VCaP (cell line): ENCODE measurements around the gene GPR35.
A peak's percentile ranks its signal among the peaks of the same experiment; 100 is the strongest.
"Not testable (repeated sequence)": the region's sequence is repeated elsewhere in the genome, so short reads cannot be mapped to it uniquely, and the experiment has no call there.

ENCODE experiments used
- H3K27ac ChIP-seq: fragments of 450-650 bp; 2 replicates; pipeline ENCODE4 v1.5.1; 2017
- TF ChIP-seq, protein P1 (sequence below): fragments of 450-650 bp; conservative IDR thresholded peaks from 2 replicates; pipeline ENCODE4 v1.5.1; 2017; ENCODE audit warnings: mild to moderate bottlenecking, moderate library complexity

GPR35 gene

DNA sequence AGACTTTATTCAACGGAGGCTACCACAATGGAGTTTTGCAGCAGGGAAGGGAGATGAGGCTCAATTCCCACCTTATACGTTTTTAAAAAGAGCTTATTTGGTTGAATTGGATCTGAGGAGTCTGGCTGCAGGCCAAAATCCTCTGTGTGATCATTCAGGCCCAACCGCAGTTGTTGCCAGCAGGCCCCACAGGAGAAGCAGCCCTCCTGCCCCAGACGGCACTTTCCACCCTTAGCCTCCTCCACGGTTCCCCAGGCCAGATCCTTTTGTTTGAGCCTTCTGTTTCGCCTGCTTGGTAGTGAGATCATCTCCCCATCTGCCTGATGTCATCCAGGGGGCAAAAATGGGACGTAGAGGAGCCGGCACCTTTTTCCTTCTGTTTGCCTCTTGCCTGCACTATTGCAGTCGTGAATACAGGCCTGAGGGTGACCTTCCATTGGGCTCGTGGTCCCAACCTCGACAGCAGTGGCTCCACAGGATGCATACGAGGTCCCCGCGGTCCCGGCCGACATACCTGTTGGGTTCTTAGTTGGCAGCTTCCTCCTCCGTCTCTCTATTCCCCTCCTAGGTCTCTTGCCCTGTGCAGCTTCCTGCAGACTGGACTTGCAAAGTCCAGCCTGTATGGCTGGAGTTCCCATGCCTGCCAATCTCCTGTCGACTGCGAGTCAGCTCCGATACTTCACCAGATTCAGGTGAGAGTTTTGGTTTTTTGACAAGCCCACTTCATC lies 9.3 kb upstream of the GPR35 start:
- peak overlapping the region; percentile 56 for H3K27ac ChIP-seq
- TF ChIP-seq, protein P1, sequence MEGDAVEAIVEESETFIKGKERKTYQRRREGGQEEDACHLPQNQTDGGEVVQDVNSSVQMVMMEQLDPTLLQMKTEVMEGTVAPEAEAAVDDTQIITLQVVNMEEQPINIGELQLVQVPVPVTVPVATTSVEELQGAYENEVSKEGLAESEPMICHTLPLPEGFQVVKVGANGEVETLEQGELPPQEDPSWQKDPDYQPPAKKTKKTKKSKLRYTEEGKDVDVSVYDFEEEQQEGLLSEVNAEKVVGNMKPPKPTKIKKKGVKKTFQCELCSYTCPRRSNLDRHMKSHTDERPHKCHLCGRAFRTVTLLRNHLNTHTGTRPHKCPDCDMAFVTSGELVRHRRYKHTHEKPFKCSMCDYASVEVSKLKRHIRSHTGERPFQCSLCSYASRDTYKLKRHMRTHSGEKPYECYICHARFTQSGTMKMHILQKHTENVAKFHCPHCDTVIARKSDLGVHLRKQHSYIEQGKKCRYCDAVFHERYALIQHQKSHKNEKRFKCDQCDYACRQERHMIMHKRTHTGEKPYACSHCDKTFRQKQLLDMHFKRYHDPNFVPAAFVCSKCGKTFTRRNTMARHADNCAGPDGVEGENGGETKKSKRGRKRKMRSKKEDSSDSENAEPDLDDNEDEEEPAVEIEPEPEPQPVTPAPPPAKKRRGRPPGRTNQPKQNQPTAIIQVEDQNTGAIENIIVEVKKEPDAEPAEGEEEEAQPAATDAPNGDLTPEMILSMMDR: no peak

DNA sequence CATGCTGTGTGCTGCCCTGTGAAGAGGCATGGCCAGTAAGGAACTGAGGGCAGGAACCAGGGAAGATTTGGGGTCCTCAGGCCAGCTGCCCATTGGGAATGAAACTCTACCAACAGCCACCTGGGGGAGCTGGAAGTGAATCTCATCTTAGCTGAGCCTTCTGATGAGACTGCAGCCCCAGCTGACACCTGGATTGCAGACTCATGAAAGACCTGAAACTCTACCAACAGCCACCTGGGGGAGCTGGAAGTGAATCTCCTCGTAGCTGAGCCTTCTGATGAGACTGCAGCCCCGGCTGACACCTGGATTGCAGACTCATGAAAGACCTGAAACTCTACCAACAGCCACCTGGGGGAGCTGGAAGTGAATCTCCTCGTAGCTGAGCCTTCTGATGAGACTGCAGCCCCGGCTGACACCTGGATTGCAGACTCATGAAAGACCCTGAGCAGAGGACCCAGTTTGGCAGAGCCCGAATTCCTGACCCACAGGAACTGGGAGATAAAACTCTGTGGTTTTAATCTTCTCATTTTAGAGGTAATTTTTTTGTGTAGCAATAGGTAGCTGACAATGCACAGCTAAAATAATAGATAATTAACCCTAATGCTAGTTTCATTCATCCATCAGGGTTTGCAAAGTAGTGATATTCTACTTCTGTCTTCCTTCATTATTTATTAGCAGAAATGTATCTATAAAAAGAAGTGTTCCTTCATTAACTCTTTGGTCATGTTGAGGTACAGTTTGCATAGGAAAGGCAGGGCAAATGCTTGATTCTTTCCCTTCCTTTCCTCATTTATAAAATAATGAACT lies 8.2 kb upstream of the GPR35 start:
- not testable (repeated sequence) for H3K27ac ChIP-seq

- TF ChIP-seq, protein P1: no peak
- no peak overlapping the region for H3K27ac ChIP-seq
These were observed 6.5 kb upstream of the GPR35 start for GRCh38 chr2:240618776-240619175.

DNA sequence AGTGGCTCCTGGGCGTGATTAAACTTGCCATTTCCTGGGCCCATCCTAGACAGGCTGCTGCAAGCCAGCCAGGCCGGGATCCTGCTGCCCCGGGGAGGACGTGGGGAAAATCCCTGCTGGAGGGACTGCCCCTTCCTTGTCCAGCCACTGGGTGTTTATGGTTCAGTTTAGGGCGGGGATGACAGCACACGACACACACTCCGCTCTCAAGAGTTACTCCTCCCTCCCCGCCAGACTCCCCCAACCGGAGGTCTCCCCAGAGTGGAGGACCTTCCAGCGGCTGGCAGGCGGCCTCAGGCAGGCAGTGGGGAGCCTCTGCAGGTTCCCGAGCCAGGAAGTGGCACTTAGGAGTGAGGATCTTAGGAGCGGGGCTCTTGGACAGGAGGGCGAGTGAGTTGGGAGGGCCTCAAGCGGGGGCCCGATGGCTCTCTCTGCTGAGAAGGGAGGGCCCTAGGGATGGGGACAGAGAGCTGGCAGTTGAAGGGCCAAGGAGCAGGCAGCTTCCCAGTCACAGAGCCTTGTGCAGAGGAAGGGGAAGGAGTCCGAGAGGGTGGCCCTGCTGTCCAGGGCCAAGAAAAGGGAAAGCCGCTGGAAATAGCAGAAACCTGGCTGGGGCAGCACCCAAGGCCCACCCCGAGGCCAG lies 5.7 kb upstream of the GPR35 start:
- TF ChIP-seq, protein P1: no peak
- no peak overlapping the region for H3K27ac ChIP-seq

GRCh38 chr2:240620149-240620731 lies 5.0 kb upstream of the GPR35 start:
- TF ChIP-seq, protein P1: no peak
- no peak overlapping the region for H3K27ac ChIP-seq

DNA sequence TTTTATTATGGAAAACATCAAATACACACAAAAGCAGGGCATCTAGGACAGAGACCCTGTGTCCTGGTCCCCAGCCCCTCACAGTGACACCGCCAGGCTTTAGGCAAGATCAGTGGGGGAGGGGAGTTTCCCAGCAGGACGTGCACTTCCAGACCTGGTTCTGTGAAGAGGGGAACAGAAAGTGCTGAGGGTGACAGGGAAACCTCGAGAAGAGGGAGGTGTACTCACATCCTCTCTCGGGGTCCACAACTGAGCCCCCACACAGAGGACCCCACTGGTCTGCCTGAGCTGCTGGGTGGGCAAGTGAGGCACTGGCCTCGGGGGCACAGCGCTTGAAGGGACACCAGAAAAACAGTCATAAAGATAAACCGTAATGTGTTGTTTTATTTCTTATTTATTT lies 4.4 kb upstream of the GPR35 start:
- TF ChIP-seq, protein P1: no peak
- H3K27ac ChIP-seq: no peak overlapping the region

GRCh38 chr2:240622060-240622411 lies 3.2 kb upstream of the GPR35 start:
- TF ChIP-seq, protein P1: no peak
- no peak overlapping the region for H3K27ac ChIP-seq
